Left lobe of liver (tissue), 2 donors: Measurements from ENCODE around the gene PRSS8. TPM values are rescaled to one million over a fixed set of nuclear protein-coding genes. Genes with fewer than 3 reads are reported as not detected.
A peak's percentile ranks its signal among the peaks of the same experiment; 100 is the strongest.
"Not testable (repeated sequence)": the region's sequence is repeated elsewhere in the genome, so short reads cannot be mapped to it uniquely, and the experiment has no call there.

Source experiments
- ATAC-seq: fragments of 200-7000 bp; cut with Tn5 transposase; one replicate; pipeline ENCODE4 v1.9.1; 2020; ENCODE audit warnings: mild to moderate bottlenecking, moderate library complexity
- DNase-seq: peaks from one replicate; pipeline ENCODE4 v3.0.0-alpha.2; 2020; ENCODE audit warnings: low spot score
- total RNA-seq: library from RNA; stranded (reverse); gene quantifications from one replicate; pipeline ENCODE4 v1.2.1, GENCODE V29; 2021
- donor health status: DM: no; HTN: no; CAD: no; lungs with moderate emphysema.
- donor health status: DM: no; HTN: yes; CAD: no.

Gene PRSS8
- total RNA-seq, 1 donor from 2014 or later, result 14.5 TPM

- ATAC-seq (no peak), DNase-seq (no peak)
Observed at GRCh38 chr16:31145398-31145990, 10.0 kb upstream of the PRSS8 start.

GRCh38 chr16:31144418-31144817, 8.9 kb upstream of the PRSS8 start:
- not testable (repeated sequence) for DNase-seq, ATAC-seq

- ATAC-seq (no peak), DNase-seq (no peak)
Observed at GRCh38 chr16:31143694-31144148, 8.2 kb upstream of the PRSS8 start.

- no peak for ATAC-seq
- DNase-seq, result no peak
Observed at GRCh38 chr16:31143011-31143693, 7.6 kb upstream of the PRSS8 start.

DNA sequence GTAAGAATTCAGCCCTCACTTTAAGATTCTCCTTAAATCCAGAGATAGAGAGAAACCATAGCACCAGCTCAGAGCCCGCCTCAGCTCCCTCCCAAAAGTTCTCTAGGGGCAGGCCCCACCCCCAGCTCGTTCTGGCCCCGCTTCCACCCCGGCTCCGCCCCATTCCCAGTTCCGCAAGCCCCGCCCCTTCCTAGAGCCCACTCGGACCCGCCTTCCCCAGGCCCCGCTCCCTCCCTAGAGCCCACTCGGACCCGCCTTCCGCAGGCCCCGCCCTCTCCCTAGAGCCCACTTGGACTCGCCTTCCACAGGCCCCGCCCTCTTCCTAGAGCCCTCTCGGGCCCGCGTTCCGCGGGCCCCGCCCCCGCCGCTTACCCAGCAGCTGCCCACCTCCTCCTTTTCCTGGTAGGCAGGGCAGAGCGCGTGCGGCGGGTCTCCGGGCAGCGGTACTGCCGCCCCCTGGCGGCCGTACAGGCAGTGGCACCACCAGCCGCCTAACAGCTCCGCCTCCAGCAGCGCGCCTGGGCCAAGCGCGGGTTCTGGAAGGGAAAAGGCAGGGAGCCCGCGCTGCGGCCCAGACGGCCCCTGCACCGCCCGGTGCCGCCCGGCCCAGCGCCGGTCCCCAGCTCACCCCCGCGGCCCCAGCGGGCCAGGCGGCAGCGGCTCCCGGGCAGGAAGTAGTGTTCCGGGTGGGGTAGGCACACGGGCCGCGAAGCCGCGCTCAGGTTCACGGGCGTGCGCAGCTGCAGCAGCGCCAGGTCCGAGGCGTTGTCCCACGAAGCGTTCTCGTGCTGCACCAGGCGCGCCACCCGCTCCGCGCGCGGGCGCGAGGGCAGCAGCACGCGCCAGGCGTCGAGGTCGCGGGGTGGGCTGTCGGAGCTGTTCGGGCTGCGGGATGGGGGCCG, 6.8 kb upstream of the PRSS8 start:
- ATAC-seq (peak; percentile 91), DNase-seq (peak; percentile 100)

DNA sequence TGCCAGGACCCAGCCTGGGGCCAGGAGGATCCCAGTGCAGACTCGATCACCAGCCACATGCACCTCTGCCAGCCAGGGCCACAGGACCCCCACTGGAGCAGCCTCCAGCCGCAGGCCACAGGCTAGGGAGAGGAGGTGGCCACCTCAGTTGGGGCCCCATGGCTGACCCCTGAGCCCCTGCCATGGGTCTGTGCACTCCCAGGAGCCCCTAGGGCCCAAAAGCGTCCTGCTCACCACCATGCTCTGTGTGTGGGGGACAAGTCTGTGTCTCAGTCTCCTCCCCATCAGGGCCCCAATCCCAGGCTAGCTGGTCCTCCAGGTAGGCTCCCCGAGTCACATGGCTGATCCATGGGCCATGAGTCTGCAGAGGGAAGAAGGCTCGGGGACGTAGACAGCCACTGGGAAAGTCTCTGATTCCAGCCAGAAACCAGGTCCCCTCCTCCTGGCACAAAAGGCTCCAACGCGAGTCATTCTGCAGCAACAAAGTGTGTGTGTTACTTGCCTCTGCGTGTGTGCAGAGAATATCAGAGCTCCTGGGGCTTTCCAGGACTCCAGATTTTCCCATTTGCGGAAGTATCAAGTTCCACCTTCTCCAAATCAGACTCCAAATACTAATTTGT, 6.1 kb upstream of the PRSS8 start:
- DNase-seq (peak; percentile 59), ATAC-seq (peak; percentile 10)

DNA sequence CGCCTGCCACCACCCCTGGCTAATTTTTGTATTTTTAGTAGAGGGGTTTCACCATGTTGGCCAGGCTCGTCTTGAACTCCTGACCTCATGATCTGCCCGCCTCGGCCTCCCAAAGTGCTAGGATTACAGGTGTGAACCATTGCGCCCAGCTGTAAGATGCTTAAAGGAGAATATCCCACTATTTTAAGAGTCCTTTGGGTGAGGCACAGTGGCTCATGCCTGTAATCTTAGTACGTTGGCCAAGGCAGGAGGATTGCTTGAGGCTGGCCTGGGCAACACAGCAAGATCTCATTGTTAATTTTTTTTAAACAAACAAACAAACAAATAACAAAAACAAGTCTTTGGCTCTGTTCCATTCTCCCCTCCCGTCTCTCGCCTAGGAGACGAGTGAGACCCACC, 5.5 kb upstream of the PRSS8 start:
- not testable (repeated sequence) for DNase-seq, ATAC-seq

DNA sequence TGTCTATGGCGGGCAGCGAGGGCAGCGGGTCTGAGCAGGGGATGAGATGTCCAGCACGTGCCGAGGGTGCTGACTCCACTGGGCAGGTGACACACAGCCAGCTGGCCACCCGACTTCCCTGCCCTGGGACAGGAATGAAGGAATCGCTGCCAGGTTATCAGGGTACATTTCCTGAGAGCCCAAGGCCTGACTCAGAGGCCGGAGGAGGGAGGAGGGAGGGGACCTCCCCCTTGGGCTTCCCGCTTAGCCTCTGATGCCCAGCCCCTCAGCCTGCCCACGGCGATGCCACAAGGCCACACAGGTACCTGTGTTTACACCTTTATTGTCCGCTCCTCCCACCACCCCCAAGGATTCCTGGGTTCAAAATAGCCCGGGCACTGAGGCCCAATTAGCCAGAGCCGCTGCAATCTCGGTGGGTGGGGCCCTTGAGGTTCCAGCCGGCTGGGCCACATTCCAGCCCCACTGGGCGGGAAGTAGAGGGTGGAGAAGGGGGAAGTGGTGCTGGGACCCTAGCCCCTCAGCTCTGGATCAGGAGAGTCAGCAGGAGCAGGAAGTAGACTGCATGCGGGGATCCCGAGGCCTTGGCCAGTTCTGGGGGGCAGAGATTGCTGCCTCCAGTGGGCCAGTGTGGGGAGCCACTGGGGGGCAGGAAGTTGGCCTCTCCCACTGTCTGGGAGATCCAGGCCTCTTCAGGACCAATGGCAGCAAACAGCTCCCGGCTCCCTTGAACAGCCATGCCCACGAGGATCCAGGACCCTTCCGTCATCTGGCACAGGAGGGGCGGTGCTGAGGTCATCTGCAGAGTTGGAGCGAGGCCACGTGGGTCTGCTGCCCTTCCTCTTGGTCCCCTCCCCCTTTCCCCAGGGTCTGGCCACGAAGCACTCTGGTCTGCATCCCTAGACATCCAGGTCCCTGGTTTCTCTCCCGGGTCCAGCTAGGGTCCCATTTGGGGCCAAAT, 3.4 kb upstream of the PRSS8 start:
- no peak for ATAC-seq
- no peak for DNase-seq

GRCh38 chr16:31136822-31137499, 1.4 kb upstream of the PRSS8 start:
- not testable (repeated sequence) for ATAC-seq

GRCh38 chr16:31136287-31136662, 748 bp upstream of the PRSS8 start:
- ATAC-seq (no peak), DNase-seq (no peak)

More at GRCh38 chr16:31136822-31137499, 1.4 kb upstream of the PRSS8 start:
- not testable (repeated sequence) for DNase-seq

- DNase-seq (no peak), ATAC-seq (peak; percentile 55)
Observed at GRCh38 chr16:31134625-31135534, 647 bp downstream of the PRSS8 start.

DNA sequence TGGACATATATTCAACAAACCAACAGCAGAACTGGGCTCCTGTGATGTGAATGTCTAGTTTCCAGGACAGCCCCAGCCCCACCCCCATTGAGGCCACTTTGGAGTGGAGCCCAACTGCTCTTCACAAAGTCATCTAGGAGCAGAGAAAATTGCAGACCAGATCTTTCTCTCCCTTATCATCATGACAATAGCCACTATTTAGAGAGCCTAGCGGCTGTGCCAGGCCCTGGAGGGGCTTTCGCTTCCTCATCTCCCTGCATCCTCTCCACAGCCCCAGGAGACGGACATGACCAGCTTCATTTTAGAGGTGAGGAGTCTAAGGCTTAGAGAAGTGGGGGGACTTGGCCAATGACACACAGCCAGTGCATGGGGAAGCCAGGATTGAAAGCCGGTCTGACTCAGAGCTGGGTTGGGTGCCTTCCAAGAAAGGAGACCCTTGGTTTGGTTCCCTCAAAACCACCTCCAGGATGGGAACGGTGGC, 1.4 kb downstream of the PRSS8 start:
- ATAC-seq (no peak), DNase-seq (no peak)

DNA sequence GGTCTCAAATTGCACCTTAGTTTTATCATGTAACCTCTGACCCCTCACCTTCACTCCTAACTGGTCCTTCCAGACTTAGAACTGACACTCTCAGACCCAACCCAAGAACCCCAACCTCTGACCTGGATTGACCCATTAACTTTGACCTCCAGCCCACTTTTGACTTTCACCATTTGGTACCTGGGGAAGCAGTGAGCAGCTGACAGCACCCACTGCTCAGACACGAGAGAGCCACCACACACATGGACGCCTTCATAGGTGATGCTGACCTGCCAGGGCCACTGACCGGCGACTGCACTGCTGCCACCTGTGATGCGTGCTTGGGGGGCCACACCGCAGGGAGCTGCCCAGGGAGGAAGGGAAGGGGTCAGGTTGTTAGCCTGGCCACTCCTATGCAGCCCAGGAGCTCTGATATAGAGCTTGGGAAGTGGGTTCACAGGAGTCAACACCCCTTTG, 2.5 kb downstream of the PRSS8 start:
- DNase-seq, result no peak
- no peak for ATAC-seq

DNA sequence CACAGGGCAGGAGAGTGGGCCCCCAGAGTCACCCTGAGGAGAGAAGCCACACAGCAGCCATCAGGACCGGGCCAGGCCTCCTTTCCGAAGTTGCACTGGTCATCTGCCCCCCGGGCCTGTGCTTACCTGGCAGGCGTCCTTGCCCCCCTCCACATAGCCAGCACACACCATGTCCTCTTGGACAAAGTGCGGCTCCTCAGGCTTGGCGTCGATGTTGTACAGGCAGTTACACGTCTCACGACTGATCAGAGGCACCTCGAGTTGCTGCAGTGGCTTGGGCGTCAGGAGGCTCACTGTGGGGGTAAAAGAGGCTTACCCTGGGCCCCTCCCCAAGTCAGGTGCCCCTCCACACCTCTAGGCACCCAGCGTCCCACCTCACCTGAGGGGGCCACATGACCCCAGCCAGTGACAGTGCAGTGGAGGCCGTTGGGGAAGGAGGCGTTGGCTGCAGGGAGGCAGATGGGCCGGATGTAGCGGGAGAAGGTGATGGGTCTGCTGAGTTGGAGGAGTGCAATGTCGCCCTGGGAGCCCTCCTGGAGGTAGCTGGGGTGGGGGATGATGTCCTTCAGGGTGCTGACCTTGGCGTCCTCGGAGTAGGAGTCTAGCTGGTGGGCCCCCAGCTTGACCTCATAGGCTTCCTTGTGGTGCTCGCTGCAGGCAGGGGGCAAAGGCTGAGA, 3.1 kb downstream of the PRSS8 start:
- no peak for ATAC-seq
- no peak for DNase-seq

- no peak for DNase-seq
- no peak for ATAC-seq
Observed at GRCh38 chr16:31131841-31132271, 3.7 kb downstream of the PRSS8 start.

DNA sequence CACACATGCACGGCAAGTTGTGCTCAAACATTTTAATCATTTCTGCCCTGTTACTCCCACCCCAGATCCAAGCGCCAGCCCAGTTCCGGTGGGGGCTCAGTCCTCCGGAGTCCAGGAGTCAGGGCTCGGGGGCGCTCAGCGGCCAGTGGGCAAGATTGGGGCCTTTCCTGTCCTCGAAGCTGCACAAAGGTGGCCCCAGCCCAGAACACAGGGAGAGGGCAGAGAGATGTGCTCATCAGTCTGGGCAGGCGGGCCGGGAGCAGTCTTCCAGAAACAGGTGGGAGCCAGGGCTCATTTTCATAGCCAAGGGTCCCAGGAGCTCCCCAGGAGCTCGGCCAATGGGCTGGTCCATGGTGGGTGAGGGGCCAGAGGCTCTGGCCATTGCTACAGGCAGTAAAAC, 4.1 kb downstream of the PRSS8 start:
- DNase-seq, result no peak
- no peak for ATAC-seq

- peak; percentile 4 for ATAC-seq
- peak; percentile 58 for DNase-seq
Observed at GRCh38 chr16:31130899-31131298, 4.6 kb downstream of the PRSS8 start.
